CD1c-positive myeloid dendritic cell (primary cell): ENCODE results near the gene NEURL4.
"Not testable (repeated sequence)": the region's sequence is repeated elsewhere in the genome, so short reads cannot be mapped to it uniquely, and the experiment has no call there.

Source experiments
- DNase-seq: peaks from one replicate; pipeline ENCODE4 v3.0.0-alpha.2; 2016; ENCODE audit errors: extremely low spot score

Gene NEURL4

DNA sequence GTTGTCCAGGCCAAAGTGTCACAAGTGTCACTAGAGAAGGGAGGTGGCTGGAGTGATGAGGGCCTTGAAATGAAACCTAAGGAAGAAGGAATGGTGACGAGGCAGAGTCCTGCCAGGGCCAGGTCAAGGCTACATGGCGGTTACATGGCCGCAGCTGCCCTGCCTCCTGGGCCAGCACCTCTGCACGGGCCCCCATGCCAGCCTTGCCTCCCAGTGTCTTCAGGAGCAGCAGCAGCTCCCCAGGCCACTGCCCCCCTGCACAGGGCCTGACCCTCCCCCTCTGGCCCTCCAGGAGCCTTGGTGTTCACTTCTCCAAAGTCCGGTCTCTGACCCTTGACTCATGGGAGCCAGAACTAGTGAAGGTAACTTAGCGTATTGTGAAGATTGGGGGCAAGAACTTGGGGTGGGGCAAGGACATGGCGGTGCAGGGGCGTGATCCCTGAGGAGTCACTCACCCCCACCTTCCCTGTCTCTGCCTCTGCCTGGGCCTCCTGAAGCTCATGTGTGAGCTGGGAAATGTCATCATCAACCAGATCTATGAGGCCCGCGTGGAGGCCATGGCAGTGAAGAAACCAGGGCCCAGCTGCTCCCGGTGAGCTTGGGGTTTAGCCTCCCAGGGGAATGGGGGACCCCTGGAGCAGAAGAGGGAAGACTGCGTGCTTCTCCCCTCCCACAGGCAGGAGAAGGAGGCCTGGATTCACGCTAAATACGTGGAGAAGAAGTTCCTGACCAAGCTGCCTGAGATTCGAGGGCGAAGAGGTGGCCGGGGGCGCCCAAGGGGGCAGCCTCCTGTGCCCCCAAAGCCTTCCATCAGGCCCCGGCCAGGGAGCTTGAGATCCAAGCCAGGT, 18.7 kb upstream of the NEURL4 start:
- DNase-seq, result no peak

DNA sequence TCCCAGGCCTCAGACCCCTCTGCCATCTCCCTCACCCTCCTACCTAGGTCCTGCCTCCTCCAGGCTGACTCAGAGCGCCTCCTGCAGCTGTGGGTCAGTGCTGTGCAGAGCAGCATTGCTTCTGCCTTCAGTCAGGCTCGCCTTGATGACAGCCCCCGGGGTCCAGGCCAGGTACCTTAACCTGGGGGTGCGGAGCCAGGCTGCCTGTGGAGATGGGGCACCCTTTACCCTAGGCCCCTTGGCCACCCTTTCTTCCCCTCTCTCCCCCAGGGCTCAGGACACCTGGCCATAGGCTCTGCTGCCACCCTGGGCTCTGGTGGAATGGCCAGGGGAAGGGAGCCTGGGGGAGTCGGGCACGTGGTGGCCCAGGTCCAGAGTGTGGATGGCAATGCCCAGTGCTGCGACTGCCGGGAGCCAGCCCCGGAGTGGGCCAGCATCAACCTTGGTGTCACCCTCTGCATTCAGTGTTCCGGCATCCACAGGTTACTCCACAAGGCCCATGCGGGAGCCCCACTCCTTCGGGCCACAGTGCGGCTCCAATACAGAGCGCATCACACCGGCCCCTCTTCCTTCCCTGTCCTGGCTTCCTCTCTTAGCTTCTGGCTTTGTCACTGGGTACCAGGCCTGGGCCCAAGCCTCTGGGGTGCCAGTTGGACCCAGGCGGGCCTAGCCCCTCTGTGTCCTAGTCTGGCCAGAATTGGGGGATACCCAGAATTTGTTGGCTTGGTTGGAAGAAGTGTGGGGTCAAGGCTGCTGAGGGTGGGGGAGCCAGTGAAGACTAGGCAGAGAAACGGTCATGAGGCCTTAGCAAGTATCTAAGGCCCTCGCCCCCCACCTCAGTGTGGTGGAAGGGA, 17.9 kb upstream of the NEURL4 start:
- no peak for DNase-seq

DNA sequence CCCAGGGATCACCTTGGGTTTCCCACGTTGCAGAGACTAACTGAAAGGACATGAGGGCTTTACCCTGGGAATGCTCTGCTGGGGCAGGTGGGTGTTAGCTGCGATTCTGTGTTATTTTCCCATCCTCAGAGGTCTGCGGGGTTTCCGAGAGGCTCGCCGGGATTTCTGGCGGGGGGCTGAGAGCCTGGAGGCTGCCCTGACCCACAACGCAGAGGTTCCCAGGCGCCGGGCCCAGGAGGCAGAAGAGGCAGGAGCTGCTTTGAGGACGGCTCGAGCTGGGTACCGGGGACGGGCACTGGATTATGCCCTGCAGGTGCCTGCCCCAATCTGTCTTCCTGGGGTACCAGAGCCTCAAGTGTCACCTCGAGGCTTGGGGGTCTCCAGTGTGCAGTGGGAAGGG, 14.1 kb upstream of the NEURL4 start:
- DNase-seq, result no peak

DNA sequence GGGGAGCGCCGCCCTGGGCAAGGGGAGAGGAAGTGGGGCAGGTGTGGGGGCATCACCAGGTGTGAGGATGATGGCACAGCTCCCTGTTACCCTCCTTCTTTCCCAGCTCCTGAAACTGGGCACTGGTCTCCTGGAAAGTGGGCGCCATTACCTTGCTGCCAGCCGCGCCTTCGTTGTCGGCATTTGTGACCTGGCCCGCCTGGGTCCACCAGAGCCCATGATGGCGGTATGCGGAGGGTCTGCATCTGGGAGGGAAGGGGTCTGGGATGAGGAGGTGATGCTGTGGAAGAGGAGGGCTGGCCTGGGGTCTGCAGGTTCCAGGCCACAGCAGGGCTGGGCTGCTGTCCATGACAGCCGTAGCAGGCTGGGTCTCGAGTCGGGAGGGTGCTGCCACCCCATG, 12.7 kb upstream of the NEURL4 start:
- no peak for DNase-seq

DNA sequence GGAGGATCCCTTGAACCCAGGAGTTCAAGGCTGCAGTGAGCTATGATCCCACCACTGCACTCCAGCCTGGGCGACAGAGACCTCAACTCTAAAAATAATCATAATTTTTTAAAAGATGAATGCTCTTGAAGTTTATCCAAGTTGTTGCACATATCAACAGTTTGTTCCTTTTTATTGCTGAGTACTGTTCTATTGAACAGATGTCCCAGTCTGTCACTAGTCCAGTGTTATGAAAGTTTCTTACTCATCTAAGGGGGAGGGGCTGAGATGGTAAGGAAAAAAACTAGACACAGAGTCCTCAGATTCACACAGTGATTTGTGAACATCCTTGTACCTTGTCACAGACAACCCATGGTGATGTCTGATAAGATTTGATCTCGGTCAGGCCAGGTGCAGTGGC, 11.0 kb upstream of the NEURL4 start:
- peak; percentile 8 for DNase-seq

DNA sequence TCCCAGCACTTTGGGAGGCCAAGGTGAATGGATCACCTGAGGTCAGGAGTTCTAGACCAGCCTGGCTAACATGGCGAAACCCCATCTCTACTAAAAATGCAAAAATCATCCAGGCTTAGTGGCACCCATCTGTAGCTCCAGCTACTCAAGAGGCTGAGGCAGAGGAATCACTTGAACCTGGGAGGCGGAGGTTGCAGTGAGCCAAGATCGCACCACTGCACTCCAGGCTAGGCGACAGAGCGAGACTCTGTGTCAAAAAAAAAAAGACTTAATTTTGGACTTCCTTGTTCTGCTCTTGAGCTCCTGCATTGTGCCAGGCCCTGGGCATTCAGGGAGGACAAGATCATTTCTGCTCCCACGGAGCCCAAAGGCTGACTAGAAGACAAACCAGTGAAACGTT, 8.5 kb upstream of the NEURL4 start:
- DNase-seq, result not testable (repeated sequence)

DNA sequence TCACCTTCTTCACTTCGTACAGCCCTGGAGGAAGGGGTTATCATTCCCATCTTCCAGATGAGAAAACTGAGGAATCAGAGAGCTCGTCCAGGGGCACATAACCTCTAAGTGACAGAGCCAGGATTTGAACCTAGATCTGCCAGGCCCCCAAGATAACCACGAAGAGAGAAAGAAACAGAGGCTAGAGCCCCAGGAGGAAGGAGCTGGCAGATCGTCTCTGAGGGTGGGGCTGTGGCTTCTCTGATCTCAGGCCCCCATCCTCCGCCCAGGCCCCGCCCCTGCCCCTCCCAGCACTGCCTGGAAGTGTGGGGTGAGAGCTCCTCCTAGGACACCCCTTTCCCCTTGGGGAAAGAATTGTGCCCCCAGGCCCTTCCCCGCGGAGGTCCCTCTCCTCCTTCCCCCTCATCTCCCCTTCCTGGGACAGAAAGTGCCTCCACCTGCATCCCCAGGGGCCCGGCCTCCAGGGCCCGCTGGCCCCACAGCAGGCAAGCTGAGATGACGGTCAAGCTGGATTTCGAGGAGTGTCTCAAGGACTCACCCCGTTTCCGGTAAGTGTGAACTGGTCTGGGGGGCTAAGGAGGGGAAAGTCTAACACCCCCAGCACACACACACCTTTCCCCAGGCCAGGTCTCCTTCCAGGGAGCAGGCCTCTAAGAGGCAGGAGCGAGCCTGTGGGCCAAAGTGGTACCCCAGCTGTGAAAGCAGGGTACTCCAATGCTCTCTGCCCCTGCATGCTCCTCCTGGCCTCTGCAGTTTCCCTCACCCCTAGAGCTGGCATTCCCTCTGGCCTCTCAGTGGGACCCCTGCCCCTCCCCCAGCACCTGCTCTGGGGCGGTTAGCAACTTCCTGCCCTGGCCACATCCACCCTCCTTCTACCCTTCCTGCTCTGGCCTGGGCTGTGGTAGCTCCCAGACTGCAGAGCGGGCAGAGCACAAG, 7.4 kb upstream of the NEURL4 start, which contains the start of gene ACAP1:
Gene ACAP1, plus strand, starts transcription at position 290 of the 936 bp plus-strand sequence. Its CDS starts 206 bp downstream, at position 496.
- DNase-seq, result peak; percentile 59

DNA sequence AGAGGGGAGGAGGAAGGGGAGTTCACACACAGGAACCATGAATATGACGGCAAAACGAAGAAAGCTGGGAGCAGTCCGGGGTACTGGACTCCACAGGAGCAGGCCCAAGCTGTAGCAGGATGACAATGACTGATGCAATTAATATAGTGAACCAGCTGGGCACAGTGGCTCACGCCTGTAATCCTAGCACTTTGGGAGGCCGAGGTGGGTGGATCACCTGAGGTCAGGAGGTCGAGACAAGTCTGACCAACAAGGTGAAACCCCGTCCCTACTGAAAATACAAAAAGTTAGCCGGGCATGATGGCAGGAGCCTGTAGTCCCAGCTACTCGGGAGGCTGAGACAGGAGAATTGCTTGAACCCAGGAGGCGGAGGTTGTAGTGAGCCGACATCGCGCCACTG, 6.6 kb upstream of the NEURL4 start:
- not testable (repeated sequence) for DNase-seq

DNA sequence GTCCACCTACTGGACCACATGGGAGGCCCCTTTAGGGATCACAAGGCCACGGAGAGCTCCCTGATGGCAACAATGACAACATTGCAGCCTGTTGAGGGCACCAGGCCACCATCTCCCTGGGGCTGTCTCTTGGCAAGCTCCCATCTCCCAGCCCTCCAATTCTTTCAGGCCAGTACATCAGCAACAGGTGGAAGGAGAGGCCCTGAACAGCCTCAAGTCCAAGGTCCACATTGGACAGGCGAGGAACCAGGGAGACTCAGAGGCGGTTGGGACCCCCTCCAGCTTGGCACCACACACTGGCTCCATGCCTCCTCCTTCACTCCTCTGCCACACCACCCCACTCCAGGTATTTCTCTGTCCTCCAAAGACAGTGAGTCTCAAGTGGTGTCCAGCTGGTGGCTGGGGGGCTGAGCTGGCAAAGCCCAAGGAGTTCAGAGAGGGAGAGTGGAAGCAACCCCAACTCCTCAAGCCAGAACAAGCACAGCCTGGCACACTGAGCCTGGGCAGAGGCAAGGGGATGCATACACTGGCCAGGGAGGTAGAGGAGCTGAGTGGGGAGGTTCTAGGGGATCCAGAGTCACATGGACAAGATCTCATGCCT, 5.9 kb upstream of the NEURL4 start:
- no peak for DNase-seq

DNA sequence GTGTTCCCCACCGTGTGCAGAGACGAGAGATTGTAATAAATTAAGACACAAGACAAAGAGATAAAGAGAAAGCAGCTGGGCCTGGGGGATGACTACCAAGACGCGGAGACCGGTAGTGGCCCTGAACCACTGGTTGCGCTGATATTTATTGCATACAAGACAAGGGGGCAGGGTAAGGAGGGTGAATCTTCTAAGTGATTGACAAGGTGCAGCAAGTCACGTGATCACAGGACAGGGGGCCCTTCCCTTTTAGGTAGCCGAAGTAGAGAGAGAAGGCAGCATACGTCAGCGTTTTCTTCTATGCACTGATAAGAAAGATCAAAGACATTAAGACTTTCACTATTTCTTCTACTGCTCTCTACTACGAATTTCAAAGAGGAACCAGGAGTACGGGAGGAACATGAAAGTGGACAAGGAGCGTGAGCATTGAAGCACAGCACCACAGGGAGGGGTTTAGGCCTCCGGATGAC, 3.5 kb upstream of the NEURL4 start:
- not testable (repeated sequence) for DNase-seq

DNA sequence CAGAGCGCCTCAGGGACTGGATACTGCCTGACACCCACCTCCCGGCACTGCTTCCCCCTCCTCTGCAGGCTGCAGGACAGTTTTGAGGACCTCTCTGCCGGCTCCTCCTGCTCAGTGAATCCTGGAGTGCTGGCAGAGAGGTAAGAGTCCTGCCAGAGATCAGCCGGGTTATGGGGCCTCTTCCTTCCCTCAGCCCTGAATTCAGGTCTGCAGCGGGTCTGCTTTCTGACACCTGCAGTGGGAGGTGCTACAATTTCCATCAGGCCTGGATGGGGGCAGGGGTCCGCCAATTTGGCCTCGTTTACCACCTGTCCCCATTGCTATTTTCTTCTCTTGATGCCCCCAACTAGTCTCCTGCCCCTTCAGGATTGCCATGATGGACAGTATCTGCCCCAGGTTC, 3.0 kb upstream of the NEURL4 start:
- no peak for DNase-seq

DNA sequence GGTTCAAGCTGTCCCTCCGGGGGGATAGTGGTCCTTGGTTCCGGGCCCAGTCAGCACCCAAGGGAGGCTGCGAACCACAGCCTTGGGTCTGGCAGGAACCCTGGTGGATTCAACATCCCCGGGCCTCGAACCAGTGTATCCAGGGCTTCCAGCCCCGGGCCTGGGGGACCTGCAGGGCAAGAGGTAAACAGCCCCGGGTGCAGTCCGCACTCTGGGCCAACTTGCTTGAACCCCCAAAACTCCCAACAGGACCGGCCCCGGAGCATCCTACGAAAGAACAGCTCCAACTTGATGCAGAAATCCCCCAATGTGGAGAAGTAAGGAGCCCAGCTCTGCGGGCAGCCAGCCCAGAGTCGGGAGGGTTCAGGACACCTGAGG, 1.5 kb upstream of the NEURL4 start:
- no peak for DNase-seq

DNA sequence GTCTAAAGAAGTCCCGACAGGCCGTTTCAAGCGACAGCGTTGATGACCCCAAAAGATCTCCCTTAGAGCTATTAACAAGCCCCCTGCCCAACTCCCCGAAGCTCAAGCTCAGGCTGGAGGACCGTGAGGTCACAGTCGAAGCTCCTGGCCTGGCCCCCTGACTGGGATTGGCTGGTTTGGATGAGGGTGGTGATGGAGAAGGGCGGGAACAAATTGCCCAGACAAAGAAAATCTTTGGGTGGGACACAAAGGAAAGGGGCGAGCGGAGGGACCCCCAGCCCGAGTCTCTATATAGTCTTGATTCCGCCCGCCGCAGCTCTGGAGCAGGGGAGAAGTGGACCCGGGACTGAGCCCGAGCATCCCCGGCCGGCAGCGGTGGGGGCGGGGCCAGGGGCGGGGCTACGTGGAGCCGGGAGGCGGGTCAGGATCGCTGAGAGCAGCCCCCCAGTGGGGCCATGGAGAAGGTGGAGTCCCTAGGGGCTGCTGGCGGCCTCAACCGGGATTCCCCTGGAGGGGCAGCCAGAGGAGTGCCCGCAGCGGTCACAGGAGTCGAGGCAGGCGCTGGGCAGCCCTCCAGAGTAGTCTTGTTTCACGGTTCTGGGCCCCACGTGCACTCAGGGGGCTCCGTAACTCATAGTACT, 982 bp upstream of the NEURL4 start:
- DNase-seq, result no peak

DNA sequence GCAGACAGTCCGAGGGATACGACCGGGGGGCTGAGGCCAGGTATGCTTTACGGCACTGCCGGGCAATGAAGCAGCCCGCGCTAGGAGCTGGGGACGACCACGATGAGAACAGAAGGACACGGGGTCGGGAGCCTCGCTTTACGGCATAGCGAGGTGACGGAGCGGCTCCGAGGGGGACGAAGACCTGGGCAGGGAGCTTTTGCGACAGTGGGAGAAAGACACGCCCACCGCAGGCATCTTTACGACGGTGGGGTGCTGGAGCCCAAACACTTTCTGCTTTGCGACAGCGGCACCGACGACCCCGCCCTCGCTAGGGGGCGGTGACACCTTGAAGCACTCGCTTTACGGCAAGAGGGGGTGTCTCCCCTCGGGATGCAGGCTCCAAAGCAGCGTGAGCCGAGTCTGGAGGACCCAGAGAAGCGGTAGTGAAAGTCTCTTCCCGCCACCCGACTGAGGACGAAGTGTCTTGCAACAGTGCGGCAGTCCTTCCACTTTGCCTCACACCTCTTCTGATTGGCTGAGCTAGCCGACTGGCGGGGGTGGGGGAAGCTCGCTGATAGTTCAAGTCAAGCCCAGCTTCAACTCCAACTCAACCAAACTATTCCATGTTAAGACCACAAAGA, 350 bp upstream of the NEURL4 start:
- peak; percentile 100 for DNase-seq

DNA sequence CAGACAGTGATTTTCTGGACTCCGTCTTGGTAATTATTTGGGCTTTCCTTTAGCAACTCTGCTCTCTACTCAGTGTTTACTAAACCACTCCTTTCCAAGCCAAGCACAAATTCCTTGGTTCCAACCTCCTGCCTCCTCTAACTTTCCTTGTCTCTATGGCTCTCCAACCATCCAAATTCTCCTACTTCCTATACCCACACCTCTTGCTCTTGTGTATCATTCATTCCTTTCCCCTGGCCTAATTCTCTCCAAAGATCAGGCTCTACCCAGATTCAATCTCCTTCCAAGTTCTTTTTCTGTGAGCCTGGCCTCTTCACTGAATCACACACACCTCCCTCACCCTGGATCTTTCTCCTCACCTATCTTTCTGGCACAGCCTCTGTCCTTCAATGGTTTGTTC, 1.1 kb downstream of the NEURL4 start:
- no peak for DNase-seq

DNA sequence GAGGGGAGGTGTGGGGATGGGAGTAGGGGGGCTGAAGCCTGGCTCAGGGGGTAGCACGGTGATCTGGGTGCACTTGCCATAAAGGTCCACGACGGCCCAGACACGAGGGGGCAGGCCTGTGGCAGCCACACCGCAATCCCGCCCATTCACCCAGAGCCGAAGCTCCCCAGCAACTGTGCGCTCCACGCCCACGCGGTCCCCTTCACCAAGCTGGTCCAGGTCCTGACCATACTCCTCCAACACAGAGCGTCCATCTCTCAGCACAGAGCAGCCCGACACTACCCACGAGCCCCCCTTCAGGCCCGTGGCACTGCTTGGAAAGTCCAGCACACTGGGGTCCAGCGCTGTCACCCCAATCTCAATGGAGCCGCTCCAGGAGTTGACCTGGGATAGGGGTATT, 1.6 kb downstream of the NEURL4 start:
- DNase-seq, result no peak

DNA sequence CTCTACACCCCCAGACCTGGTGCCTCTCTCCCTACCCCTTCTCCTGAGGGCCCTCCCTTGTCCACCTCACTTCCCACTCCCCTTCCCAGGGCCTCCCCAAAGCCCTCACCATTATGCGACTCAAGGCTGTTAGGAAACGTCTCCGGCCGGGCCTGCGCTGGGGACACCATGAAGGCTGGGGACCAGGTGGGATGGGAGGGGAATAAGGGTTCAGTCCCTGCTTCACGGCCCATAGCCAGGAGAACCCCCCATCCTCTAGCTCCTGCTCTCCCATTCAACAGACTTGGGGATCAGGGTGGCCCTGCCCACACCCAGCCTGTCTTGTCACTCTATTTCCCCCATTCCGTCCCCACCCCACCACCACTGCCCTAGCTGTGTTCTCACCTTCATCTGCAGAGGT, 2.1 kb downstream of the NEURL4 start:
- DNase-seq, result no peak

DNA sequence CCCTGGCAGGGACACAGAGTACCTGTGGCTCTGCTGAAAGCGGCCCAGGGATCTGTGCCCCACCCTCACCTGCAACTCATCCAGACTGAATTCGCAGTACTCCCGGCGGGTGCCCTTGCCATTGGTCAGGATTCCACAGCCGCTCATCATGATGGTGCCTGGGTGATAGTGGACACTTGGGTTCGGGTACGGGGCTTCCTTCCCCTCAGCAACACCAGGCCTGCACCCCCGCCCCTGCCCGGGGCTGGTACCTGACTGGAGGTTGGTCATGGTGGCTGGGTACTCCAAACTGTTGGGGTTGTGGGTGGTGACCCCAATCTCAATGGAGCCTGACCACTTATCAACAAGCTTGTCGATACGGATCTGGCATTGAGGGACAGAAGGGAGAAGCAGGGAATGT, 2.9 kb downstream of the NEURL4 start:
- DNase-seq, result no peak

DNA sequence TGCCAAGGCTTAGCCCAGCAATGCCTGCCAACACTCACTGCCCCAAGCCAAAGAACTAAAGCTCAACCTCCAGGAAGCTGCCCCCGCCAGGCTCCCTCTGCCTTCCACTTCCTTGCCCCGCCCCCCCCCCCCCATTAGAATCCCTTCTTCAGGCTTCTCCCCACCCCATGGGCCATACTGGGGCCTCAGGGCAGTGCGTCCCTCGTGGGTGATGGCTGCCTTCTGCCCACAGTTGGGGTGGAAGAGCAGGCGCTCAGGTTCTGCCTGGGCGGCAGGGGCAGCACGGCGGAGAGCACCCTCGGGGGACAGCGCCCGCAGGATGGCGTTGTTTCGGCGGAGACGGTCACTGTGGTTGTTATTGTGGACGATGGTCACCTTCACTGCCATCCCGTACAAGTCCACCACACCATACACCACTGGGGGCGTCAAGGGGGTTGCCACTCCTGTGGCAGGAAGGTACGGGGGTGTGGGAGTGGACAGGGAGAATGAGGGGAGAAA, 4.1 kb downstream of the NEURL4 start:
- no peak for DNase-seq

DNA sequence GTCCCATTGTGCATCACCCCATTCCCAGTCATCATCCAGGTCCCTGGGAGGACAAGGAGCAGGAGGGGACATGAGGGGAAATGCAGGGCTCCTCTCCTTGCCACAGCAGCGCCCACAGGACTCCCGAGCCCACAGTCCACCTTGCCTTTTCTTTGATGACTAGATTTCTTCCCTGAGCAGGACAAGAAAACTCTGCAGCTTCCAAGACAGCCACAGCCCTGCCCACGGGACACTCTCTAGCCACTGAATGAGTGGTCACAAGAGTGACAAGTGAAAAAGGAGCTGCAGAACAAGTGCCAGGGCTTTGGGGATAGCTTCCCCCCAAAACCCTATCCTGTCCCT, 4.7 kb downstream of the NEURL4 start:
- no peak for DNase-seq
